Measurements from ENCODE around the gene EFCAB10.

DNA sequence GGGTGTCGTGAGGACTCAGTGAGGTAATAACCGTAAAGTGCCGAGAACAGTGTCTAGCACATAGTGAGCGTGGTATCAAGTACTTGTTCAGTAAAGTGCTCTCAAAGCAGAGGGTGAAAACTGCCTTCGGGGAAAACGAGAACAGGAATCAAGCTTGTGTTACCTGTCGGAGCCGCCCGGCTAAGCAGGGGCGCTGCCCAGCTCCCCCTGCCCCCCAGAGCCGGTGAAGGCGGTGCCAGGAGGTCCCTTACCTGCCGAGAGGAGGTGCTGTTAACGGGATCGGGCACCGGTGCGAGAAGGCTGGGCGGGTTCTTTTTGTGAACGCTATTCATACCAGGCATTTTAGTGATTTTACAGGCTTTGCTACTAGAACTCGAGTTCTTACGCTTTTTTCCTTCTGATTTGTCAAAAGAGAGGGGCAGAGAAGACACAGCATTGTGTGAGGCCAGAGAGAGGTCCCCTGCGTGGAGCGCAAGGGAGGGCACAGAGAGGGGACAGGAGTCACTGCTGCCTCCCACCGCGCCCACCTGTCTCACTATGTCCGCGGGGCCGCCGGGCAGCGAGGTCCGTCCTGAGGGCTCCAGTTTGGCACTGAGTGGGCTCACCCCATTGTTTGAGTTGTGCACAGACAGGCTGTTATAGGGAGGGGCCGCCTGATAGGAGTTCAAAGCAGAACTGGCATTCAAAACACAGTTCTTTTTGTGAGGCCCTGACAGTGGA lies 32.5 kb upstream of the EFCAB10 start:
- TF ChIP-seq, protein P1, sequence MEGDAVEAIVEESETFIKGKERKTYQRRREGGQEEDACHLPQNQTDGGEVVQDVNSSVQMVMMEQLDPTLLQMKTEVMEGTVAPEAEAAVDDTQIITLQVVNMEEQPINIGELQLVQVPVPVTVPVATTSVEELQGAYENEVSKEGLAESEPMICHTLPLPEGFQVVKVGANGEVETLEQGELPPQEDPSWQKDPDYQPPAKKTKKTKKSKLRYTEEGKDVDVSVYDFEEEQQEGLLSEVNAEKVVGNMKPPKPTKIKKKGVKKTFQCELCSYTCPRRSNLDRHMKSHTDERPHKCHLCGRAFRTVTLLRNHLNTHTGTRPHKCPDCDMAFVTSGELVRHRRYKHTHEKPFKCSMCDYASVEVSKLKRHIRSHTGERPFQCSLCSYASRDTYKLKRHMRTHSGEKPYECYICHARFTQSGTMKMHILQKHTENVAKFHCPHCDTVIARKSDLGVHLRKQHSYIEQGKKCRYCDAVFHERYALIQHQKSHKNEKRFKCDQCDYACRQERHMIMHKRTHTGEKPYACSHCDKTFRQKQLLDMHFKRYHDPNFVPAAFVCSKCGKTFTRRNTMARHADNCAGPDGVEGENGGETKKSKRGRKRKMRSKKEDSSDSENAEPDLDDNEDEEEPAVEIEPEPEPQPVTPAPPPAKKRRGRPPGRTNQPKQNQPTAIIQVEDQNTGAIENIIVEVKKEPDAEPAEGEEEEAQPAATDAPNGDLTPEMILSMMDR (IDR thresholded peaks at IDR 0.05), result no peak
- TF ChIP-seq, protein P2, sequence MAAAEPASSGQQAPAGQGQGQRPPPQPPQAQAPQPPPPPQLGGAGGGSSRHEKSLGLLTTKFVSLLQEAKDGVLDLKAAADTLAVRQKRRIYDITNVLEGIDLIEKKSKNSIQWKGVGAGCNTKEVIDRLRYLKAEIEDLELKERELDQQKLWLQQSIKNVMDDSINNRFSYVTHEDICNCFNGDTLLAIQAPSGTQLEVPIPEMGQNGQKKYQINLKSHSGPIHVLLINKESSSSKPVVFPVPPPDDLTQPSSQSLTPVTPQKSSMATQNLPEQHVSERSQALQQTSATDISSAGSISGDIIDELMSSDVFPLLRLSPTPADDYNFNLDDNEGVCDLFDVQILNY (CRISPR knock-in tag; IDR thresholded peaks at IDR 0.05), result no peak
- TF ChIP-seq NFYB (CRISPR knock-in tag; conservative IDR thresholded peaks at IDR 0.05; ENCODE audit: low read depth) (no peak), MYBL2 (CRISPR knock-in tag; IDR thresholded peaks at IDR 0.05) (no peak), FOXK1 (CRISPR knock-in tag; IDR thresholded peaks at IDR 0.05) (no peak), JUN (CRISPR knock-in tag; IDR thresholded peaks at IDR 0.05) (no peak), ESRRA (CRISPR knock-in tag; IDR thresholded peaks at IDR 0.05; ENCODE audit: borderline replicate concordance) (no peak), RELA (CRISPR knock-in tag; IDR thresholded peaks at IDR 0.05; ENCODE audit: borderline replicate concordance) (no peak), IRF2 (CRISPR knock-in tag; IDR thresholded peaks at IDR 0.05; ENCODE audit: borderline replicate concordance, low read depth) (no peak)
- TF ChIP-seq, protein P3, sequence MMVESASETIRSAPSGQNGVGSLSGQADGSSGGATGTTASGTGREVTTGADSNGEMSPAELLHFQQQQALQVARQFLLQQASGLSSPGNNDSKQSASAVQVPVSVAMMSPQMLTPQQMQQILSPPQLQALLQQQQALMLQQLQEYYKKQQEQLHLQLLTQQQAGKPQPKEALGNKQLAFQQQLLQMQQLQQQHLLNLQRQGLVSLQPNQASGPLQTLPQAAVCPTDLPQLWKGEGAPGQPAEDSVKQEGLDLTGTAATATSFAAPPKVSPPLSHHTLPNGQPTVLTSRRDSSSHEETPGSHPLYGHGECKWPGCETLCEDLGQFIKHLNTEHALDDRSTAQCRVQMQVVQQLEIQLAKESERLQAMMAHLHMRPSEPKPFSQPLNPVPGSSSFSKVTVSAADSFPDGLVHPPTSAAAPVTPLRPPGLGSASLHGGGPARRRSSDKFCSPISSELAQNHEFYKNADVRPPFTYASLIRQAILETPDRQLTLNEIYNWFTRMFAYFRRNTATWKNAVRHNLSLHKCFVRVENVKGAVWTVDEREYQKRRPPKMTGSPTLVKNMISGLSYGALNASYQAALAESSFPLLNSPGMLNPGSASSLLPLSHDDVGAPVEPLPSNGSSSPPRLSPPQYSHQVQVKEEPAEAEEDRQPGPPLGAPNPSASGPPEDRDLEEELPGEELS (CRISPR knock-in tag; IDR thresholded peaks at IDR 0.05), result no peak
- TF ChIP-seq, protein P4, sequence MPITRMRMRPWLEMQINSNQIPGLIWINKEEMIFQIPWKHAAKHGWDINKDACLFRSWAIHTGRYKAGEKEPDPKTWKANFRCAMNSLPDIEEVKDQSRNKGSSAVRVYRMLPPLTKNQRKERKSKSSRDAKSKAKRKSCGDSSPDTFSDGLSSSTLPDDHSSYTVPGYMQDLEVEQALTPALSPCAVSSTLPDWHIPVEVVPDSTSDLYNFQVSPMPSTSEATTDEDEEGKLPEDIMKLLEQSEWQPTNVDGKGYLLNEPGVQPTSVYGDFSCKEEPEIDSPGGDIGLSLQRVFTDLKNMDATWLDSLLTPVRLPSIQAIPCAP (CRISPR knock-in tag; IDR thresholded peaks at IDR 0.05), result no peak
- TF ChIP-seq, protein P5, sequence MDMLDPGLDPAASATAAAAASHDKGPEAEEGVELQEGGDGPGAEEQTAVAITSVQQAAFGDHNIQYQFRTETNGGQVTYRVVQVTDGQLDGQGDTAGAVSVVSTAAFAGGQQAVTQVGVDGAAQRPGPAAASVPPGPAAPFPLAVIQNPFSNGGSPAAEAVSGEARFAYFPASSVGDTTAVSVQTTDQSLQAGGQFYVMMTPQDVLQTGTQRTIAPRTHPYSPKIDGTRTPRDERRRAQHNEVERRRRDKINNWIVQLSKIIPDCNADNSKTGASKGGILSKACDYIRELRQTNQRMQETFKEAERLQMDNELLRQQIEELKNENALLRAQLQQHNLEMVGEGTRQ (CRISPR knock-in tag; IDR thresholded peaks at IDR 0.05), result no peak

All from WTC11 (cell line).